CD14-positive monocyte (primary cell): Measurements from ENCODE around the gene CUL7. TPM values are rescaled to one million over a fixed set of nuclear protein-coding genes. Genes with fewer than 3 reads are reported as not detected.
A peak's percentile ranks its signal among the peaks of the same experiment; 100 is the strongest.

ENCODE experiments used
- DNase-seq, 3 donors: peaks; one replicate each; pipeline ENCODE4 v3.0.0-alpha.2; 2011 to 2022
- H2AFZ ChIP-seq: 2 replicates; pipeline ENCODE4 v1.6.0; 2012; ENCODE audit warnings: mild to moderate bottlenecking, low read depth, low read length, inconsistent platforms; ENCODE audit not compliant: insufficient read depth, poor library complexity, severe bottlenecking
- H3K27ac ChIP-seq, 2 donors: 1 replicate in 1 of 2; 2 replicates in 1 of 2; pipeline ENCODE4 v1.5.1; 2012 to 2013; ENCODE audit warnings: low read length in 2 of 2, control low read depth in 1 of 2, inconsistent platforms in 1 of 2, low read depth in 1 of 2, mild to moderate bottlenecking in 1 of 2
- H3K27me3 ChIP-seq, 2 donors: one replicate each; pipeline versions ENCODE4 v1.6.0 to v1.6.1; 2011 to 2013; ENCODE audit warnings: low read length in 2 of 2; ENCODE audit not compliant: control insufficient read depth in 2 of 2, insufficient read depth in 2 of 2
- H3K36me3 ChIP-seq, 2 donors: replicated peaks in 1 of 2; 1 replicate in 1 of 2; 2 replicates in 1 of 2; pipeline versions ENCODE4 v1.5.1 to v1.6.1; 2012 to 2013; ENCODE audit warnings: low read length in 2 of 2, control low read depth in 1 of 2, inconsistent platforms in 1 of 2, mild to moderate bottlenecking in 1 of 2; ENCODE audit not compliant: insufficient read depth in 2 of 2, control insufficient read depth in 1 of 2
- H3K4me1 ChIP-seq, 2 donors: 1 replicate in 1 of 2; 2 replicates in 1 of 2; pipeline versions ENCODE4 v1.5.1 to v1.6.1; 2012 to 2013; ENCODE audit warnings: low read length in 2 of 2, control low read depth in 1 of 2, inconsistent platforms in 1 of 2, mild to moderate bottlenecking in 1 of 2, moderate library complexity in 1 of 2; ENCODE audit not compliant: insufficient read depth in 2 of 2, control insufficient read depth in 1 of 2
- H3K4me2 ChIP-seq: replicated peaks from 2 replicates; pipeline ENCODE3; 2012; ENCODE audit warnings: low read length, moderate library complexity, mild to moderate bottlenecking; ENCODE audit not compliant: poor library complexity, severe bottlenecking; ENCODE audit errors: extremely low read depth
- H3K4me3 ChIP-seq, 3 experiments: fragments of 200-600 bp in 1 of 3; sonication (generic) in 1 of 3; replicated peaks in 1 of 3; 1 replicate in 2 of 3; 2 replicates in 1 of 3; pipeline ENCODE4 v1.5.1; 2011 to 2013; ENCODE audit warnings: low read length in 3 of 3, mild to moderate bottlenecking in 3 of 3, control low read depth in 2 of 3, low read depth in 2 of 3, inconsistent platforms in 1 of 3, moderate library complexity in 1 of 3
- H3K79me2 ChIP-seq: 2 replicates; pipeline ENCODE4 v1.6.0; 2012; ENCODE audit warnings: mild to moderate bottlenecking, control low read depth, inconsistent platforms, low read length, moderate library complexity; ENCODE audit not compliant: insufficient read depth
- H3K9ac ChIP-seq: 2 replicates; pipeline ENCODE4 v1.6.0; 2017; ENCODE audit warnings: low read length, mild to moderate bottlenecking; ENCODE audit not compliant: insufficient read depth, poor library complexity, severe bottlenecking
- H3K9me3 ChIP-seq, 2 donors: replicated peaks in 1 of 2; 1 replicate in 1 of 2; 2 replicates in 1 of 2; pipeline versions ENCODE4 v1.5.1 to v1.6.1; 2012 to 2013; ENCODE audit warnings: low read length in 2 of 2, control low read depth in 1 of 2; ENCODE audit not compliant: control insufficient read depth in 1 of 2, insufficient read depth in 1 of 2
- H4K20me1 ChIP-seq: 2 replicates; pipeline ENCODE4 v1.6.0; 2012; ENCODE audit warnings: mild to moderate bottlenecking, low read length, control low read depth, moderate library complexity; ENCODE audit not compliant: insufficient read depth
- H3K27ac Mint-ChIP-seq, 7 donors: one replicate each; pipeline ENCODE4 v1.8.0; 2020; ENCODE audit warnings: mild to moderate bottlenecking in 7 of 7, mixed read lengths in 7 of 7, moderate library complexity in 6 of 7, inconsistent platforms in 2 of 7
- H3K27me3 Mint-ChIP-seq, 3 donors: one replicate each; pipeline ENCODE4 v1.8.0; 2021 to 2022; ENCODE audit warnings: low read depth in 3 of 3, mild to moderate bottlenecking in 3 of 3, mixed read lengths in 3 of 3, moderate library complexity in 3 of 3, inconsistent platforms in 1 of 3
- H3K36me3 Mint-ChIP-seq, 2 donors: one replicate each; pipeline ENCODE4 v1.8.0; 2020; ENCODE audit warnings: mixed read lengths in 2 of 2, inconsistent platforms in 1 of 2, mild to moderate bottlenecking in 1 of 2
- H3K4me1 Mint-ChIP-seq: one replicate; pipeline ENCODE4 v1.8.0; 2020; ENCODE audit warnings: mild to moderate bottlenecking, mixed read lengths
- H3K4me3 Mint-ChIP-seq, 2 donors: one replicate each; pipeline ENCODE4 v1.8.0; 2020; ENCODE audit warnings: mild to moderate bottlenecking in 2 of 2, mixed read lengths in 2 of 2, moderate library complexity in 1 of 2
- H3K9me3 Mint-ChIP-seq, 7 donors: one replicate each; pipeline ENCODE4 v1.8.0; 2020 to 2022; ENCODE audit warnings: mixed read lengths in 7 of 7, mild to moderate bottlenecking in 6 of 7, moderate library complexity in 6 of 7, inconsistent platforms in 2 of 7
- CTCF ChIP-seq: fragments of 200-600 bp; IDR thresholded peaks from one replicate; pipeline ENCODE4 v1.8.0; 2022; ENCODE audit warnings: antibody characterized with exemption, mild to moderate bottlenecking
- WGBS: methylation state at CpG from one replicate; pipeline ENCODE4 v1.1.5; 2013; ENCODE audit warnings: missing lambda C conversion rate; ENCODE audit not compliant: insufficient coverage; 5-methylcytosine and 5-hydroxymethylcytosine counted together
- intact Hi-C, 2 donors: fragments of 100-400 bp; cut with micrococcal nuclease; formaldehyde crosslinking; loops; one replicate each; pipeline versions ENCODE4 v1.15.0 to v1.15.1; 2023
- polyA plus RNA-seq, 3 donors: library from polyadenylated mRNA; depleted of rRNA in 1 of 3; unstranded in 2 of 3; stranded (reverse) in 1 of 3; fragments of 300-500 nt in 2 of 3; fragments of >200 nt in 1 of 3; fragmentation: Illumina TruSeq in 2 of 3; gene quantifications; 1 replicate in 2 of 3; 2 replicates in 1 of 3; pipeline ENCODE4 v1.2.3, GENCODE V29; 2012 to 2021

Gene CUL7
- polyA plus RNA-seq, 3 donors, result 1.2 to 11.6 (median 2.4) TPM

GRCh38 chr6:43090559-43090956, 36.9 kb upstream of the CUL7 start:
- Histone ChIP-seq H3K4me2 (no peak overlapping the region), H3K27me3 (no peaks in the 10 kb centered on the region), H3K36me3 (no peaks in the 10 kb centered on the region), H3K79me2 (no peaks in the 10 kb centered on the region), H4K20me1 (no peaks in the 10 kb centered on the region), H3K4me3 (no peak overlapping the region), H2AFZ (no peak overlapping the region), H3K27ac (no peak overlapping the region), H3K9me3 (no peaks in the 10 kb centered on the region), H3K9ac (no peak overlapping the region), H3K4me1 (peaks cover 0 to 5% of the 10 kb centered on the region in 2 donors)
- Mint-ChIP-seq H3K36me3 (no peaks in the 10 kb centered on the region), H3K4me3 (no peak overlapping the region), H3K4me1 (peaks cover 15% of the 10 kb centered on the region), H3K27ac (no peak overlapping the region), H3K27me3 (peaks cover 0 to 2% (median 1%) of the 10 kb centered on the region in 3 donors), H3K9me3 (no peaks in the 10 kb centered on the region)
- intact Hi-C loops, result no loop called here
- no peak for DNase-seq
- TF ChIP-seq CTCF, result no peak
- WGBS, result no CpG with 5 or more reads among the region's 2 CpGs

GRCh38 chr6:43089874-43090558, 36.4 kb upstream of the CUL7 start:
- no peak overlapping the region for H3K9ac ChIP-seq
- peaks cover 0 to 5% of the 10 kb centered on the region in 2 donors for H3K4me1 ChIP-seq
- no peaks in the 10 kb centered on the region for H3K27me3 ChIP-seq
- intact Hi-C loops, result no loop called here
- H2AFZ ChIP-seq, result no peak overlapping the region
- H3K27me3 Mint-ChIP-seq, result peaks cover 0 to 2% (median 0%) of the 10 kb centered on the region in 3 donors
- H3K4me1 Mint-ChIP-seq, result peaks cover 11% of the 10 kb centered on the region
- no peaks in the 10 kb centered on the region for H3K79me2 ChIP-seq
- H3K27ac ChIP-seq, result no peak overlapping the region
- H3K27ac Mint-ChIP-seq, result peak overlapping the region in 1 of 7 donors; percentile 75
- H3K4me3 Mint-ChIP-seq, result no peak overlapping the region
- TF ChIP-seq CTCF, result no peak
- H3K36me3 Mint-ChIP-seq, result no peaks in the 10 kb centered on the region
- no peaks in the 10 kb centered on the region for H3K36me3 ChIP-seq
- no peaks in the 10 kb centered on the region for H3K9me3 Mint-ChIP-seq
- no peak overlapping the region for H3K4me2 ChIP-seq
- WGBS, result 93% methylated on average over 8 of the region's 8 CpGs
- H3K4me3 ChIP-seq, result no peak overlapping the region
- H3K9me3 ChIP-seq, result no peaks in the 10 kb centered on the region
- H4K20me1 ChIP-seq, result no peaks in the 10 kb centered on the region
- no peak for DNase-seq
